ENCODE data around the gene SORBS1. TPM values are rescaled to one million over a fixed set of nuclear protein-coding genes. Genes with fewer than 3 reads are reported as not detected.

The SORBS1 gene
- total RNA-seq, 2 donors from 2014 or later: 1.4 to 1.6 TPM

GRCh38 chr10:95506056-95506737, 55.0 kb downstream of the SORBS1 start:
- Mint-ChIP-seq H3K9me3 (no peaks in the 10 kb centered on the region), H3K4me1 (ENCODE audit: low read depth in 2 of 2) (no peaks in the 10 kb centered on the region), H3K27me3 (peaks cover 7 to 8% of the 10 kb centered on the region in 2 donors), H3K27ac (no peak overlapping the region), H3K4me3 (no peak overlapping the region), H3K36me3 (no peaks in the 10 kb centered on the region)
- no peak for DNase-seq (ENCODE audit: low spot score)
- ATAC-seq: no peak

- no peak overlapping the region for H3K27ac Mint-ChIP-seq
- ATAC-seq (no peak), DNase-seq (ENCODE audit: low spot score) (no peak)
- H3K36me3 Mint-ChIP-seq: no peaks in the 10 kb centered on the region
- H3K4me1 Mint-ChIP-seq (ENCODE audit: low read depth in 2 of 2): no peaks in the 10 kb centered on the region
- no peaks in the 10 kb centered on the region for H3K9me3 Mint-ChIP-seq
- H3K27me3 Mint-ChIP-seq: peaks cover 1 to 5% of the 10 kb centered on the region in 2 donors
- no peak overlapping the region for H3K4me3 Mint-ChIP-seq
Measured at GRCh38 chr10:95505641-95506040, 55.5 kb downstream of the SORBS1 start.

DNA sequence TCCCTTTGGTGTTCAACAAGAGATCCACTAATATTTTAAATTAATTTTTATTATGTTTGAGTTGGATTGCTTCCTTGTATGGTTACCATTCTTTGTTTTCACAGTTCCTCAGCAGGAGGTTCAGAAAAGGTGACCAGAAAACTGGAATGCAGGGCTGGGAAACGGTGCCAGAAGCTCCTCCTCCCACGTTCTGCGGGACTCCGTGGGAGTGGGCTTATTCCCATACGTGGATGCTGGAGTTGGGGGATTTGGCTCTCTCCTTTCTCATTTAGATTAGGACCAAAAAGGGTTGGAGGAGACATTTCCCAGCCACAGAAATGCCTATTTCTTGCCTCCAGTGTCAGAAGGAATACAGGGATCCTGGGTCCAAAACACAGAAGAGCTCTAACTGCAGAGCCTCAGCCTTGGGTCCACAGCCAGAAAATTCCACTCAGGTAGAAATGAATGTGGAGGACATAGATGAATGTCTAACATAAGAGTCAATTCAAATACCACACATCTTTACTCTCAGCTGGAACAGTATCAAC, 56.0 kb downstream of the SORBS1 start:
- ATAC-seq: no peak
- Mint-ChIP-seq H3K4me3 (no peak overlapping the region), H3K27me3 (peaks cover 0 to 5% of the 10 kb centered on the region in 2 donors), H3K4me1 (ENCODE audit: low read depth in 2 of 2) (no peaks in the 10 kb centered on the region), H3K36me3 (no peaks in the 10 kb centered on the region), H3K9me3 (no peaks in the 10 kb centered on the region), H3K27ac (no peak overlapping the region)
- DNase-seq (ENCODE audit: low spot score): no peak

GRCh38 chr10:95504246-95504691, 56.9 kb downstream of the SORBS1 start:
- H3K4me3 Mint-ChIP-seq: no peak overlapping the region
- DNase-seq (ENCODE audit: low spot score) (no peak), ATAC-seq (no peak)
- no peaks in the 10 kb centered on the region for H3K9me3 Mint-ChIP-seq
- H3K27me3 Mint-ChIP-seq: peaks cover 0 to 4% of the 10 kb centered on the region in 2 donors
- no peaks in the 10 kb centered on the region for H3K4me1 Mint-ChIP-seq (ENCODE audit: low read depth in 2 of 2)
- H3K27ac Mint-ChIP-seq: no peak overlapping the region
- H3K36me3 Mint-ChIP-seq: no peaks in the 10 kb centered on the region

- DNase-seq (ENCODE audit: low spot score) (no peak), ATAC-seq (no peak)
- Mint-ChIP-seq H3K27me3 (peaks cover 0 to 3% of the 10 kb centered on the region in 2 donors), H3K27ac (no peak overlapping the region), H3K36me3 (no peaks in the 10 kb centered on the region), H3K9me3 (no peaks in the 10 kb centered on the region), H3K4me3 (no peak overlapping the region), H3K4me1 (ENCODE audit: low read depth in 2 of 2) (no peaks in the 10 kb centered on the region)
Measured at GRCh38 chr10:95503526-95503925, 57.6 kb downstream of the SORBS1 start.

GRCh38 chr10:95503001-95503400, 58.2 kb downstream of the SORBS1 start:
- no peak for ATAC-seq
- no peaks in the 10 kb centered on the region for H3K36me3 Mint-ChIP-seq
- no peak for DNase-seq (ENCODE audit: low spot score)
- H3K4me3 Mint-ChIP-seq: no peak overlapping the region
- H3K27me3 Mint-ChIP-seq: peaks cover 1 to 3% of the 10 kb centered on the region in 2 donors
- H3K4me1 Mint-ChIP-seq (ENCODE audit: low read depth in 2 of 2): no peaks in the 10 kb centered on the region
- H3K9me3 Mint-ChIP-seq: no peaks in the 10 kb centered on the region
- H3K27ac Mint-ChIP-seq: no peak overlapping the region

DNA sequence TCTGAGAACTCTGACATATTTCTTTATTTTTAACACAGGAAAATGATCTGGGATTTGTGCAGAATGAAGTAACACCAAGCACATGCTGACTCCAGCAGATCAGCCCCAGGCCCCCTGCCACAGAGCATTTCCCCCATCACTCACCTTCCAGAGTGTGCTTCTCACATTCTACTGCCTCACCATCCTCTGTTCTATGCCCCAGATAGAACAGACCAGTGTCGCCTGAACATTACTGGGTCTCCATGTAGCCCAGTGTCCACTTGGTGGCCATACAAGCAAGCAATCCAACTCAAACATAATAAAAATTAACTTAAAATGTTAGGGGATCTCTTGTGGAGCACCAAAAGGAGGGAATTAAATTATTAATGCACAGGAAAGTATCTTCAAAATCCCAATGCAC, 58.8 kb downstream of the SORBS1 start:
- no peaks in the 10 kb centered on the region for H3K9me3 Mint-ChIP-seq
- H3K4me3 Mint-ChIP-seq: no peak overlapping the region
- no peaks in the 10 kb centered on the region for H3K4me1 Mint-ChIP-seq (ENCODE audit: low read depth in 2 of 2)
- DNase-seq (ENCODE audit: low spot score): no peak
- ATAC-seq: no peak
- H3K27me3 Mint-ChIP-seq: peaks cover 3 to 7% of the 10 kb centered on the region in 2 donors
- H3K27ac Mint-ChIP-seq: no peak overlapping the region
- H3K36me3 Mint-ChIP-seq: no peaks in the 10 kb centered on the region

DNA sequence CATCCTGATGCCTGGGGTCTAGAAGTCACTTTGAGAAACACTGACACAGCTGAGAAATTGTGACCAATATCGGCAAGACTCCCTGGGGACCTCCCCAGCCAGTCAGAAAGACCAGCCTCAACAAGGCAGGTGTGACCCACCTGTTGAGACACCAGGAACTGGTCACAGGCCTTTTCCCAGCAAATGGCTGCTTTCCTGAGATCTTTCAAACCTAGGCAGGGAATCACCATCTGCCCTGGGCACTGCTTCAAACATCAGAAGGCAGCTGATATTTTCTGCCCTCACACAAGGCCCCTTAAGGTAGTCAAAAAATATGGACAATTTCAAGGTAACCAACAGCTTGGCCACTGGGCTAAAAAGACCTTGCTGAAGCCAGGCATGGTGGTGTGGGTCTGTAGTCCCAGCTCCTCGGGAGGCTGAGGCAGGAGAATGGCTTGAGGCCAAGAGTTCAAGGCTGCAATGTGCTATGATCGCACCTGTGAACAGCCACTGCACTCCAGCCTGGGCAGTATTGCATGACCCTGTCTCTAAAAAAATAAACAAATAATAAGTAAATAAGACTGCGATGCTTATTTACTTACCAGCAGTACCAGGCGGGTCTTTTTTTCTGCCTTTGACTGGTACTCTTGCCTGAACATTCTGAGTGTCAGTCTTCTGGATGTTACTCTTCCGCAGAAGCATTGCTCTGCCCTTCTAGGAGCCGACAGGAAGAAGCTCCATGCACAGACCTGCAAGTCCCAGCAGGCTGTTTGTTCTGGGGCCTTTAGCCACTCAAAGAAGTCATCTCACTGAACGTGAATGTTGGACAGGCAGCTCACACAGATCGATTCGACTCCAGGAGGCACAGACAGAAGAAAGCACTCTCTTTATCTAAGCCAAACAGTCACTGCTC, 59.7 kb downstream of the SORBS1 start:
- ATAC-seq: no peak
- no peaks in the 10 kb centered on the region for H3K9me3 Mint-ChIP-seq
- H3K4me1 Mint-ChIP-seq (ENCODE audit: low read depth in 2 of 2): no peaks in the 10 kb centered on the region
- H3K36me3 Mint-ChIP-seq: no peaks in the 10 kb centered on the region
- no peak for DNase-seq (ENCODE audit: low spot score)
- H3K27me3 Mint-ChIP-seq: peaks cover 3 to 7% of the 10 kb centered on the region in 2 donors
- H3K27ac Mint-ChIP-seq: no peak overlapping the region
- no peak overlapping the region for H3K4me3 Mint-ChIP-seq

- H3K27ac Mint-ChIP-seq: no peak overlapping the region
- H3K4me3 Mint-ChIP-seq: no peak overlapping the region
- no peaks in the 10 kb centered on the region for H3K9me3 Mint-ChIP-seq
- H3K4me1 Mint-ChIP-seq (ENCODE audit: low read depth in 2 of 2): no peaks in the 10 kb centered on the region
- H3K36me3 Mint-ChIP-seq: no peaks in the 10 kb centered on the region
- H3K27me3 Mint-ChIP-seq: peaks cover 3 to 7% of the 10 kb centered on the region in 2 donors
- no peak for ATAC-seq
- no peak for DNase-seq (ENCODE audit: low spot score)
Measured at GRCh38 chr10:95500649-95501048, 60.5 kb downstream of the SORBS1 start.

DNA sequence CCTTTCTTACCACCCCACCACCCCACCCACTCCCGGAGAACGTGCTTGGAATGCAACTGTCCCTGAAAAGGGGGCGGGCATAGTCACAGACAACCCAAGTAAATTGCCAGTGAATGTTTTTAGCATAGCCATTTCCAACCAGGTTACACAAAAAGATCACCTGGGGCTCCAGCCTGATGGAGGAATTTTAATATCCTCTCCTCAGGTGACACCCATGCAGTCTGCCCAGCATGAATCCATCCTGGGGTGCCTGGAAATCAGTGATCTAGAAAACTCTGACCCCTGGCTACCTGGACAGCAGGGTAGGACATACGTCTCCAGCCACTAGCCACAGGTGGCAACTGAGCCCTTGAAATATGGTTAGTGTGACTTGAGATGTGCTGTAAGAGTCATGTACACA, 61.1 kb downstream of the SORBS1 start:
- H3K4me3 Mint-ChIP-seq: no peak overlapping the region
- ATAC-seq (no peak), DNase-seq (ENCODE audit: low spot score) (no peak)
- no peak overlapping the region for H3K27ac Mint-ChIP-seq
- no peaks in the 10 kb centered on the region for H3K36me3 Mint-ChIP-seq
- no peaks in the 10 kb centered on the region for H3K4me1 Mint-ChIP-seq (ENCODE audit: low read depth in 2 of 2)
- H3K27me3 Mint-ChIP-seq: peaks cover 3 to 7% of the 10 kb centered on the region in 2 donors
- no peaks in the 10 kb centered on the region for H3K9me3 Mint-ChIP-seq

- Mint-ChIP-seq H3K4me1 (ENCODE audit: low read depth in 2 of 2) (no peaks in the 10 kb centered on the region), H3K4me3 (no peak overlapping the region), H3K9me3 (no peaks in the 10 kb centered on the region), H3K36me3 (no peaks in the 10 kb centered on the region), H3K27me3 (peaks cover under 1 to 7% of the 10 kb centered on the region in 2 donors), H3K27ac (no peak overlapping the region)
- ATAC-seq: no peak
- no peak for DNase-seq (ENCODE audit: low spot score)
Measured at GRCh38 chr10:95499482-95499989, 61.6 kb downstream of the SORBS1 start.

DNA sequence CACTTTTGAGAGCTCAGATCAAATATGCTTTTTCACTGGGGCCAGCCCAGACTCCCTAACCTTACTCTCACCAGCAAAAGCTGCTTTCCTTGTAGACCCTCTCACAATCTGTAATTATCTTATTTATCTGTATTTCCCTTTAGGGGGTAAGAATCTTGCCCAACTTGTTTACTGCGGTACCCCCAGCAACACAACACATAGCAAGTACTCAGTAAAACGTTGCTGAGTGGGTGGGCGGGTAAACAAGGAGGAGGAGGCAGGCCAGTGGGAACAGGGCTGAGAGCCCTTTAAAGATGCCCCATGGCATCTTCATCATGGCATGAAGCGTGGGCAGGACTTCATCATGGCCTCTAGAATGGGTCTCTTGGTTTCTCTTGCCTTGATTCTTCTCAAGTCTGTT, 64.2 kb downstream of the SORBS1 start:
- H3K4me1 Mint-ChIP-seq (ENCODE audit: low read depth in 2 of 2): no peaks in the 10 kb centered on the region
- H3K27me3 Mint-ChIP-seq: peaks cover 0 to 7% of the 10 kb centered on the region in 2 donors
- no peak overlapping the region for H3K27ac Mint-ChIP-seq

GRCh38 chr10:95496246-95496911, 64.8 kb downstream of the SORBS1 start:
- Mint-ChIP-seq H3K36me3 (no peaks in the 10 kb centered on the region), H3K4me3 (no peak overlapping the region), H3K27ac (no peak overlapping the region), H3K9me3 (no peaks in the 10 kb centered on the region), H3K27me3 (peaks cover 0 to 7% of the 10 kb centered on the region in 2 donors), H3K4me1 (ENCODE audit: low read depth in 2 of 2) (no peaks in the 10 kb centered on the region)
- DNase-seq (ENCODE audit: low spot score) (no peak), ATAC-seq (no peak)

More for the DNA sequence above, 64.2 kb downstream of the SORBS1 start:
- DNase-seq (ENCODE audit: low spot score): no peak
- Mint-ChIP-seq H3K4me3 (no peak overlapping the region), H3K36me3 (no peaks in the 10 kb centered on the region), H3K9me3 (no peaks in the 10 kb centered on the region)
- no peak for ATAC-seq
